ENCODE data around the gene CLCN3. TPM values are rescaled to one million over a fixed set of nuclear protein-coding genes. Genes with fewer than 3 reads are reported as not detected.

The CLCN3 gene
- total and polyA plus RNA-seq, 9 of the 15 experiments (the other 6 are each of a cell fraction or from before 2014, with no cell fraction given): 12.7 to 60.6 (median 38.5) TPM

DNA sequence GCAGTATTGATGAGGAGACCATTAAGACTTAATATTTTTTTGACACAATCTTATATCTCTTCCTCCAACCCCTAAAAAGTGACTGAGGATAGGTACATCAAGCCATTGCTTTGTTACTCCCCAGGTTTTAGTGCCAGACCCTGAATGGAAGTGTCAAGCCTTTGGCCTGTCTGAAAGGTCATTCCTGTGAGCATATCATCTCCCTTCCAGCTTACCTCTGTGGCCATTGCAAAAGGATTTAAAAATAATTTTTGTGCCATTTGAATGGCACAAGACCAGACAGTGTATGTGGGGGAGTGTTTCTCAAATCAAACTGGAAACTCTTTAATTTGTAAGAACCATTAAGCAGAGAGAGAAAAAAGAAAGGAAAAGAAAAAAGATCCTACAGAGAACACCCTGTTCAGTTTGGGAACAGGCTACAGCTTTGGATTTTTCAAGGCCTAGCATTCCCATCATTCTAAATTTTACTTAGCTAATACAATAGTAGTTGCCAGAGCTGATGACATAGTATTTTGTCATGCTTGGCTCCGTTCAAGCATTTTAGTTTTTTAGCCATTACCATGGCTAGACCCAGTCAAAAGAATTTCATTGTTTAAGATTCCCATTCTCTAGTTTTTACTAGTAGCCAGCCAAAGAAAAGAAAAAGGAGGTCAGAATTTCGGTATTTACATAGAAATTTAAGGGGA lies 87.7 kb downstream of the CLCN3 start:
- DNase-seq (ENCODE audit: extremely low read depth in 1 of 4, low spot score in 3 of 4): no peak
- Histone ChIP-seq H3K27me3 (ENCODE audit: control insufficient read depth in 2 of 2, insufficient read depth in 2 of 2, low read length in 2 of 2) (no peaks in the 10 kb centered on the region), H3K9me1 (ENCODE audit: control insufficient read depth, insufficient read depth, low read length) (no peaks in the 10 kb centered on the region), H3K9ac (ENCODE audit: insufficient read depth in 1 of 2, low read depth in 2 of 2, low read length in 2 of 2) (no peak overlapping the region), H3K27ac (ENCODE audit: extremely low read depth, low read depth, low read length) (no peak overlapping the region), H3K36me3 (ENCODE audit: control insufficient read depth, insufficient read depth, low read length) (peaks cover 57% of the 10 kb centered on the region), H4K20me1 (replicated peaks; ENCODE audit: control insufficient read depth, insufficient read depth, low read length) (no peaks in the 10 kb centered on the region), H3K79me2 (ENCODE audit: control insufficient read depth, insufficient read depth, low read length) (peaks cover 6% of the 10 kb centered on the region; the same call in 1 of the 3 replicates), H2AFZ (ENCODE audit: low read depth, low read length) (no peak overlapping the region), H3K4me2 (ENCODE audit: insufficient read depth, low read length) (no peak overlapping the region), H3K9me3 (replicated peaks; ENCODE audit: control insufficient read depth, insufficient read depth, low read depth, low read length) (no peaks in the 10 kb centered on the region), H3K4me3 (no peak overlapping the region), H3K4me1 (replicated peaks in 1 of 2; ENCODE audit: control insufficient read depth in 2 of 2, insufficient read depth in 2 of 2, low read length in 2 of 2) (no peaks in the 10 kb centered on the region)
- POLR2A ChIA-PET: no interaction called here
- in situ Hi-C loops (cut with MboI): no loop called here
- TF ChIP-seq, protein P1, sequence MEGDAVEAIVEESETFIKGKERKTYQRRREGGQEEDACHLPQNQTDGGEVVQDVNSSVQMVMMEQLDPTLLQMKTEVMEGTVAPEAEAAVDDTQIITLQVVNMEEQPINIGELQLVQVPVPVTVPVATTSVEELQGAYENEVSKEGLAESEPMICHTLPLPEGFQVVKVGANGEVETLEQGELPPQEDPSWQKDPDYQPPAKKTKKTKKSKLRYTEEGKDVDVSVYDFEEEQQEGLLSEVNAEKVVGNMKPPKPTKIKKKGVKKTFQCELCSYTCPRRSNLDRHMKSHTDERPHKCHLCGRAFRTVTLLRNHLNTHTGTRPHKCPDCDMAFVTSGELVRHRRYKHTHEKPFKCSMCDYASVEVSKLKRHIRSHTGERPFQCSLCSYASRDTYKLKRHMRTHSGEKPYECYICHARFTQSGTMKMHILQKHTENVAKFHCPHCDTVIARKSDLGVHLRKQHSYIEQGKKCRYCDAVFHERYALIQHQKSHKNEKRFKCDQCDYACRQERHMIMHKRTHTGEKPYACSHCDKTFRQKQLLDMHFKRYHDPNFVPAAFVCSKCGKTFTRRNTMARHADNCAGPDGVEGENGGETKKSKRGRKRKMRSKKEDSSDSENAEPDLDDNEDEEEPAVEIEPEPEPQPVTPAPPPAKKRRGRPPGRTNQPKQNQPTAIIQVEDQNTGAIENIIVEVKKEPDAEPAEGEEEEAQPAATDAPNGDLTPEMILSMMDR (IDR thresholded peaks at IDR 0.05 in 2 of 3, conservative IDR thresholded peaks at IDR 0.05 in 1 of 3; ENCODE audit: insufficient read depth in 2 of 3, low read depth in 1 of 3, low read length in 3 of 3): no peak
- peak; percentile 17 for TF ChIP-seq POLR2B (IDR thresholded peaks at IDR 0.05; ENCODE audit: low read depth, partially characterized antibody)
- no peak for TF ChIP-seq JUND (IDR thresholded peaks at IDR 0.05; ENCODE audit: borderline replicate concordance, low read depth, low read length)
- TF ChIP-seq JUND (tag; IDR thresholded peaks at IDR 0.05; ENCODE audit: borderline replicate concordance, low read depth, low read length): no peak
- TF ChIP-seq, protein P2, sequence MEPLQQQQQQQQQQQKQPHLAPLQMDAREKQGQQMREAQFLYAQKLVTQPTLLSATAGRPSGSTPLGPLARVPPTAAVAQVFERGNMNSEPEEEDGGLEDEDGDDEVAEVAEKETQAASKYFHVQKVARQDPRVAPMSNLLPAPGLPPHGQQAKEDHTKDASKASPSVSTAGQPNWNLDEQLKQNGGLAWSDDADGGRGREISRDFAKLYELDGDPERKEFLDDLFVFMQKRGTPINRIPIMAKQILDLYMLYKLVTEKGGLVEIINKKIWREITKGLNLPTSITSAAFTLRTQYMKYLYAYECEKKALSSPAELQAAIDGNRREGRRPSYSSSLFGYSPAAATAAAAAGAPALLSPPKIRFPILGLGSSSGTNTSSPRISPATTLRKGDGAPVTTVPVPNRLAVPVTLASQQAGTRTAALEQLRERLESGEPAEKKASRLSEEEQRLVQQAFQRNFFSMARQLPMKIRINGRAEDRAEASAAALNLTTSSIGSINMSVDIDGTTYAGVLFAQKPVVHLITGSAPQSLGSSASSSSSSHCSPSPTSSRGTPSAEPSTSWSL (CRISPR knock-in tag; IDR thresholded peaks at IDR 0.05; ENCODE audit: borderline replicate concordance): no peak
- TF ChIP-seq ZNF41 (CRISPR knock-in tag; conservative IDR thresholded peaks at IDR 0.05): no peak
- ATAC-seq: no peak
- BruUV-seq (replicated peaks): no TSS peak
- CTCF ChIA-PET (ENCODE audit: low intra/inter-chr PET ratio): interaction anchor here (1.3 kb wide), 1 partner anchor 95 kb away, joined by 4 read pairs; no protein-coding TSS in a partner anchor
- intact Hi-C loops (cut with micrococcal nuclease): no loop called here
- FAIRE-seq: no peak
- 80% methylated on average over 2 of the region's 2 CpGs for WGBS (ENCODE audit: insufficient coverage, low coverage, missing lambda C conversion rate)

Measured in K562 (cell line).